Muscle layer of duodenum (tissue), 2 donors: ENCODE data around the gene CDC42BPA.
A peak's percentile ranks its signal among the peaks of the same experiment; 100 is the strongest.
"Not testable (repeated sequence)": the region's sequence is repeated elsewhere in the genome, so short reads cannot be mapped to it uniquely, and the experiment has no call there.

ENCODE experiments used
- H3K27ac ChIP-seq: one replicate; pipeline ENCODE4 v1.7.0; 2013; ENCODE audit warnings: mild to moderate bottlenecking, low read length
- H3K27me3 ChIP-seq: one replicate; pipeline ENCODE4 v1.7.0; 2013; ENCODE audit warnings: low read depth, mild to moderate bottlenecking, control low read depth, low read length
- H3K36me3 ChIP-seq, 2 donors: one replicate each; pipeline ENCODE4 v1.7.0; 2013; ENCODE audit warnings: low read length in 2 of 2, control low read depth in 1 of 2, mild to moderate bottlenecking in 1 of 2; ENCODE audit not compliant: insufficient read depth in 2 of 2, control insufficient read depth in 1 of 2
- H3K4me1 ChIP-seq, 2 donors: one replicate each; pipeline ENCODE4 v1.7.0; 2013; ENCODE audit warnings: low read length in 2 of 2, mild to moderate bottlenecking in 2 of 2, control low read depth in 1 of 2, moderate library complexity in 1 of 2; ENCODE audit not compliant: insufficient read depth in 2 of 2, control insufficient read depth in 1 of 2
- H3K4me3 ChIP-seq, 2 donors: one replicate each; pipeline ENCODE4 v1.7.0; 2013; ENCODE audit warnings: low read length in 2 of 2, low read depth in 1 of 2, mild to moderate bottlenecking in 1 of 2
- H3K9me3 ChIP-seq, 2 donors: one replicate each; pipeline ENCODE4 v1.7.0; 2013; ENCODE audit warnings: low read length in 2 of 2, control low read depth in 1 of 2, mild to moderate bottlenecking in 1 of 2; ENCODE audit not compliant: control insufficient read depth in 1 of 2
- donor health status: healthy.

Gene CDC42BPA

GRCh38 chr1:227112538-227112937, 205.8 kb downstream of the CDC42BPA start:
- Histone ChIP-seq H3K4me3 (no peak overlapping the region), H3K9me3 (no peaks in the 10 kb centered on the region), H3K4me1 (no peaks in the 10 kb centered on the region), H3K27ac (no peak overlapping the region), H3K36me3 (peaks cover 9 to 17% of the 10 kb centered on the region in 2 donors), H3K27me3 (no peaks in the 10 kb centered on the region)

GRCh38 chr1:227111782-227112181, 206.5 kb downstream of the CDC42BPA start:
- Histone ChIP-seq H3K36me3 (peaks cover 9 to 21% of the 10 kb centered on the region in 2 donors), H3K4me3 (no peak overlapping the region), H3K4me1 (no peaks in the 10 kb centered on the region), H3K9me3 (no peaks in the 10 kb centered on the region), H3K27ac (no peak overlapping the region), H3K27me3 (no peaks in the 10 kb centered on the region)

- not testable (repeated sequence) for H3K4me3 ChIP-seq, H3K27me3 ChIP-seq, H3K4me1 ChIP-seq, H3K9me3 ChIP-seq, H3K27ac ChIP-seq
- H3K36me3 ChIP-seq, result peaks cover 8 to 26% of the 10 kb centered on the region in 2 donors
These were observed 213.0 kb downstream of the CDC42BPA start for GRCh38 chr1:227105291-227105690.

DNA sequence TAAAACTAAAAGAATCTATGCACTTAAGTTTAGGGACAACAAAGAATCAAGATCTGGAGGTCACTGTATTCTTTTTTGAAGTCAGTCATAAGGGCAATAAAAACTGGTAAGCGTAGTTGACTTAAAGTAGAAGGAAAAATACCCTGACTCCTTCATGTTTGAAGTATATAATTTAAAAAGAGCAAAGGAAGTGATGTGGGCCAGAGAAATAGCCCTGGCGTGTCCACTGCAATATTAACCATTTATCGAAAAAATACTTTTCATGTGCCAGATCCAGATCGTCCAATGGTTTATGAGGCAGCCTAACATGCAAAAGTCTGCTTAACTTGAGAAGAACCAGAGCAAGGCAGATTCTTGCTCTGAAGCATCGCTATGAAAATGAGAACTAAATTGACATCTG, 216.2 kb downstream of the CDC42BPA start:
- Histone ChIP-seq H3K4me3 (no peak overlapping the region), H3K9me3 (no peaks in the 10 kb centered on the region), H3K27ac (no peak overlapping the region), H3K4me1 (no peaks in the 10 kb centered on the region), H3K36me3 (peaks cover 12 to 32% of the 10 kb centered on the region in 2 donors), H3K27me3 (no peaks in the 10 kb centered on the region)

DNA sequence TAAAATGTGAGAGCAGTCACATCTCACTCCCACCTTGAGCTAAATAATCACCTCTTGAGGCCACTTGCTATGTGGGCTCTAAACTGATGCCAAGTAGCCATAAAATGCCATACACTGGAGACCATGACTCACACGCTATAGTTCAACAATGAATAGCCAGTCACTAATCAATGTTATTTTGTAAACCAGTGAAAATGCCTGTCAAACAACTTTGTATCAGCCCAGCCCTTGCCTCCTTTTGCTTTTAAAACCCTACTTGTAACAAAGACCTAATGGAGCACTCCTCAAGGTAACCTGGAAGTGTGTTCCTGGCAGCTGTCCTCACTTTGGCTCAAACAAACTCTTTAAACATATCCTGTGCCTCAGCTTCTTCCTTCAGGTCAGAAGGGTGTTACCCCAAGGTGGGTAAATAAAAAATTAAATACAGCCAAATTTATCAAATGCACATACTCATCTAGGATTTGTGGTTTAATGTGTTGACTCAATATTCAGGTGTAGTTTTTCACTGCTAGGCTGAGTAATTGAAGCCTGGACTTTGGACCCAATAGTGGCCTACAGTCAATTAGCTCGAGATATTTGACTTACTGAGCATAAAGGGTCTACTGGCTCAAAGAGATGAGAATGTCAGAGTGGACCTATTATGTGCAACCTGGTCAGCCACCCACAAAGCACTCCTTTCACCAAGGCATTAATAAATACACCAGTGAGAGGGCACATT, 223.9 kb downstream of the CDC42BPA start:
- Histone ChIP-seq H3K4me1 (no peaks in the 10 kb centered on the region), H3K4me3 (no peak overlapping the region), H3K9me3 (no peaks in the 10 kb centered on the region), H3K36me3 (peaks cover 4 to 20% of the 10 kb centered on the region in 2 donors), H3K27ac (peak overlapping the region; percentile 2), H3K27me3 (no peaks in the 10 kb centered on the region)

DNA sequence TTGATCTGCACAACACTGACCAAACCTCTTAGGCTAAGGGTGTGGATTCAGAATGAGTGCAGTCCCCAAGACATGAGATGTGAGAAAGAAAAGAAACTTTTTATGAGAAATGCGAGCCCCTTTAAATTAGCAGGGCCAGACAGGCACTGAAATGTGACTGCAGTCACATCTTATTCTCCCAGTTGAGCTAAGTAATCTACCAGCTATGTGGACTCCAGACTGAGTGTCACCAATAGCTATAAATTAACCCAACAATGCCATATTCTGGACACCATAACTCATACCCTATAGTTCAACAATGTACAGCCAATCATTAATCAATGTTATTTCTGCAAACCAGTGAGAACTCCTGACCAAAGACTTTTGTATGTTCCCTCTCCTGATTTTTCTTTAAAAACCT, 225.0 kb downstream of the CDC42BPA start:
- Histone ChIP-seq H3K4me3 (no peak overlapping the region), H3K4me1 (no peaks in the 10 kb centered on the region), H3K9me3 (no peaks in the 10 kb centered on the region), H3K27ac (no peak overlapping the region), H3K36me3 (peaks cover 4 to 9% of the 10 kb centered on the region in 2 donors), H3K27me3 (no peaks in the 10 kb centered on the region)

DNA sequence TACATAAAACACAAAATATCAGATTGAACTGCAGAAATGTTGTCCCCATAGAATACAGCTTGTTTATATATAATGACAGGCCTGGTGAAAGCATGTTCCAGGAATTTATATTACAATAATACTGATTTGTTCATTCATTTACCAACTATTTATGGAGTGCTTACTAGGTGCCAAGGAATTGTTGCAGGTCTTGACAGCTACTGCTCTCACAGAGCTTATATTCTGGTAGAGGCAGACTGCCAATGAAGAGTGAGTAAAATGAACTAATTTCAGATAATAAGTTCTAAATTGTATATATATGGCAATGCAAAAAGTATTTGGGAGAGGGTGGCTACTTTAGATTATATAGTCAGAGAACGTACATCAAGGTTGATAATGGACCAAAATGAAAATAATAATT, 226.2 kb downstream of the CDC42BPA start:
- H3K4me3 ChIP-seq, result no peak overlapping the region
- peaks cover under 1 to 18% of the 10 kb centered on the region in 2 donors for H3K36me3 ChIP-seq
- no peaks in the 10 kb centered on the region for H3K9me3 ChIP-seq
- no peaks in the 10 kb centered on the region for H3K4me1 ChIP-seq
- H3K27me3 ChIP-seq, result no peaks in the 10 kb centered on the region
- no peak overlapping the region for H3K27ac ChIP-seq

DNA sequence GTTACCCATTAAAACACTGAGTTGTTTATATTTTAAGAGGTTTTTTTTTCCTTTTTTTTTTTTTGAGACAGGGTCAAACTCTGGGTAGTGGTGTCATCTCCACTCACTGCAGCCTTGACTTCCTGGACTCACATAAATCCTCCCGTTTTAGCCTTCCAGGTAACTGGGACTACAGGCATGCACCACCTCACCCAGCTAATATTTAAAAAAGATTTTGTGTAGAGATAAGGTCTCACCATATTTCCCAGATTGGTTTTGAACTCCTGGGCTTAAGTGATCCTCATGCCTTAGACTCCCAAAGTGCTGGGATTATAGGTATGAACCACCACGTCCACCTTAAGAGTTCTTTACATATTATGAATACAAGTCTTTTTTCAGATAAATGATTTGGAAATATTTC, 231.7 kb downstream of the CDC42BPA start:
- Histone ChIP-seq H3K27me3 (no peaks in the 10 kb centered on the region), H3K36me3 (peaks cover 0 to 42% of the 10 kb centered on the region in 2 donors), H3K9me3 (peaks cover 7 to 9% of the 10 kb centered on the region in 2 donors), H3K4me1 (no peaks in the 10 kb centered on the region), H3K27ac (no peak overlapping the region), H3K4me3 (no peak overlapping the region)

- Histone ChIP-seq H3K36me3 (peaks cover 0 to 32% of the 10 kb centered on the region in 2 donors), H3K4me1 (no peaks in the 10 kb centered on the region), H3K27me3 (no peaks in the 10 kb centered on the region), H3K9me3 (peaks cover 7 to 9% of the 10 kb centered on the region in 2 donors), H3K27ac (no peak overlapping the region), H3K4me3 (no peak overlapping the region)
These were observed 235.1 kb downstream of the CDC42BPA start for GRCh38 chr1:227082999-227083746.

DNA sequence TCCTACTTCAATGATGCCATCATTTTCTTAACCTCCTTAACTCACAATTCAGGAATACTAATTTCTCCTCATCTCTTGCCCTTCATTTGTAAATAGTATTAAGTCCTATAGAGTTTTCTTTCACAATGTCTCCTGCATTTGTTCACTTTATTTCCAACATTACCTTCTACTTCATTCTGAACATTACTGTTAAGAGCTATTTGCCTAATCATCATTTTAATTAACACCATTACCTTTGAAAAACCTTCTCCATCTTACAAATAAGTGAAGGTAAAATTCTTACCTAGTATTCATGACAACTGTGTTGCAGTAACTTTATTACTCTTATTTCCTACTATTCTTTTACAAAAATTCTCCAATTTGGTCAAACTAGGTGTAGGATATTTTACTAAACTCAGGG, 240.5 kb downstream of the CDC42BPA start:
- peaks cover 0 to 3% of the 10 kb centered on the region in 2 donors for H3K36me3 ChIP-seq
- no peaks in the 10 kb centered on the region for H3K27me3 ChIP-seq
- no peaks in the 10 kb centered on the region for H3K9me3 ChIP-seq
- no peak overlapping the region for H3K27ac ChIP-seq
- no peak overlapping the region for H3K4me3 ChIP-seq
- no peaks in the 10 kb centered on the region for H3K4me1 ChIP-seq

GRCh38 chr1:227073786-227074185, 244.5 kb downstream of the CDC42BPA start:
- Histone ChIP-seq H3K27me3 (no peaks in the 10 kb centered on the region), H3K36me3 (peaks cover 0 to 8% of the 10 kb centered on the region in 2 donors), H3K9me3 (no peaks in the 10 kb centered on the region)

More at GRCh38 chr1:227073786-227074185, 244.5 kb downstream of the CDC42BPA start:
- Histone ChIP-seq H3K27ac (no peak overlapping the region), H3K4me3 (no peak overlapping the region), H3K4me1 (no peaks in the 10 kb centered on the region)
